T-helper 2 cell treated with Interferon-gamma antibody and Interleukin-4, amounts not matched to agents 5 μg/mL and 100 μg/mL, for 36 hours (primary cell): ENCODE measurements around the gene ADCY4.
A peak's percentile ranks its signal among the peaks of the same experiment; 100 is the strongest.

Source experiments
- DNase-seq: peaks from one replicate; pipeline ENCODE4 v3.0.0; 2021; ENCODE audit warnings: low spot score
- H3K27ac Mint-ChIP-seq: one replicate; pipeline ENCODE4 v1.8.0; 2021; ENCODE audit warnings: mild to moderate bottlenecking, mixed read lengths
- H3K27me3 Mint-ChIP-seq: one replicate; pipeline ENCODE4 v1.8.0; 2021; ENCODE audit warnings: low read depth, mixed read lengths
- H3K36me3 Mint-ChIP-seq: one replicate; pipeline ENCODE4 v1.8.0; 2021; ENCODE audit warnings: low read depth, mixed read lengths
- H3K4me1 Mint-ChIP-seq: one replicate; pipeline ENCODE4 v1.8.0; 2021; ENCODE audit warnings: low read depth, mixed read lengths
- H3K4me3 Mint-ChIP-seq: one replicate; pipeline ENCODE4 v1.8.0; 2022; ENCODE audit warnings: mild to moderate bottlenecking, moderate library complexity, mixed read lengths
- H3K9me3 Mint-ChIP-seq: one replicate; pipeline ENCODE4 v1.8.0; 2021; ENCODE audit warnings: mixed read lengths

The ADCY4 gene

GRCh38 chr14:24325963-24326362 lies 8.9 kb downstream of the ADCY4 start:
- Mint-ChIP-seq H3K4me1 (peaks cover 23% of the 10 kb centered on the region), H3K4me3 (no peak overlapping the region), H3K27ac (no peak overlapping the region), H3K36me3 (no peaks in the 10 kb centered on the region), H3K27me3 (no peaks in the 10 kb centered on the region), H3K9me3 (no peaks in the 10 kb centered on the region)
- DNase-seq = no peak

- peaks cover 21% of the 10 kb centered on the region for H3K4me1 Mint-ChIP-seq
- DNase-seq = no peak
- H3K4me3 Mint-ChIP-seq = no peak overlapping the region
- H3K27me3 Mint-ChIP-seq = peaks cover 4% of the 10 kb centered on the region
- no peak overlapping the region for H3K27ac Mint-ChIP-seq
- no peaks in the 10 kb centered on the region for H3K9me3 Mint-ChIP-seq
- no peaks in the 10 kb centered on the region for H3K36me3 Mint-ChIP-seq
Measured at GRCh38 chr14:24325041-24325530, 9.8 kb downstream of the ADCY4 start.

- no peak overlapping the region for H3K27ac Mint-ChIP-seq
- no peaks in the 10 kb centered on the region for H3K9me3 Mint-ChIP-seq
- no peak for DNase-seq
- H3K4me3 Mint-ChIP-seq = no peak overlapping the region
- peaks cover 16% of the 10 kb centered on the region for H3K4me1 Mint-ChIP-seq
- H3K36me3 Mint-ChIP-seq = no peaks in the 10 kb centered on the region
- peaks cover 5% of the 10 kb centered on the region for H3K27me3 Mint-ChIP-seq
Measured at GRCh38 chr14:24324024-24324423, 10.8 kb downstream of the ADCY4 start.

GRCh38 chr14:24323341-24323740 lies 11.5 kb downstream of the ADCY4 start:
- Mint-ChIP-seq H3K4me3 (no peak overlapping the region), H3K9me3 (no peaks in the 10 kb centered on the region), H3K4me1 (peaks cover 11% of the 10 kb centered on the region), H3K27ac (no peak overlapping the region), H3K36me3 (no peaks in the 10 kb centered on the region), H3K27me3 (peaks cover 5% of the 10 kb centered on the region)
- no peak for DNase-seq

DNA sequence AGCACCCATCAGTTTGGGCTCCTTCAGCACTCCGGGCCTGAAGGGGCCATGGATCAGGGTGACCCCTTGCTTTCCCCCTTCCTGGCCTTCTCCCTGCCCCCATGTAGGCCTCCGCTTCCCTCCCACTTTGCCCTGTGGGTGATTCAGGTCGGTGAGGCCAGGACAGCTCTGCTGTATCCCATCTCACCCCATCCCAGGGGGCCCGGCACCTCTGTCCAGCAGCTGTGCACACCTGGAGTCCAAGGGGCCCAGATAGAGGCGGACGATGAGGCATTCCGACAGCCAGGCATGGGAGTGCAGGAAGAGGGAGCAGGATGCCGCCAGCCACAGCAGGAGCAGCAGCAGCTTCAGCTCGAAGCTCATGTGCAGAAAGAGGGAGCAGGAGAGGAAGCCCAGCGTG lies 12.2 kb downstream of the ADCY4 start:
- Mint-ChIP-seq H3K9me3 (no peaks in the 10 kb centered on the region), H3K4me3 (no peak overlapping the region), H3K4me1 (peaks cover 14% of the 10 kb centered on the region), H3K27ac (no peak overlapping the region), H3K36me3 (no peaks in the 10 kb centered on the region), H3K27me3 (peaks cover 5% of the 10 kb centered on the region)
- DNase-seq = no peak

GRCh38 chr14:24321212-24321975 lies 13.5 kb downstream of the ADCY4 start:
- no peak for DNase-seq
- peaks cover 13% of the 10 kb centered on the region for H3K4me1 Mint-ChIP-seq
- H3K4me3 Mint-ChIP-seq = no peak overlapping the region
- peaks cover 6% of the 10 kb centered on the region for H3K36me3 Mint-ChIP-seq
- H3K9me3 Mint-ChIP-seq = no peaks in the 10 kb centered on the region
- no peak overlapping the region for H3K27ac Mint-ChIP-seq
- peaks cover 5% of the 10 kb centered on the region for H3K27me3 Mint-ChIP-seq

DNA sequence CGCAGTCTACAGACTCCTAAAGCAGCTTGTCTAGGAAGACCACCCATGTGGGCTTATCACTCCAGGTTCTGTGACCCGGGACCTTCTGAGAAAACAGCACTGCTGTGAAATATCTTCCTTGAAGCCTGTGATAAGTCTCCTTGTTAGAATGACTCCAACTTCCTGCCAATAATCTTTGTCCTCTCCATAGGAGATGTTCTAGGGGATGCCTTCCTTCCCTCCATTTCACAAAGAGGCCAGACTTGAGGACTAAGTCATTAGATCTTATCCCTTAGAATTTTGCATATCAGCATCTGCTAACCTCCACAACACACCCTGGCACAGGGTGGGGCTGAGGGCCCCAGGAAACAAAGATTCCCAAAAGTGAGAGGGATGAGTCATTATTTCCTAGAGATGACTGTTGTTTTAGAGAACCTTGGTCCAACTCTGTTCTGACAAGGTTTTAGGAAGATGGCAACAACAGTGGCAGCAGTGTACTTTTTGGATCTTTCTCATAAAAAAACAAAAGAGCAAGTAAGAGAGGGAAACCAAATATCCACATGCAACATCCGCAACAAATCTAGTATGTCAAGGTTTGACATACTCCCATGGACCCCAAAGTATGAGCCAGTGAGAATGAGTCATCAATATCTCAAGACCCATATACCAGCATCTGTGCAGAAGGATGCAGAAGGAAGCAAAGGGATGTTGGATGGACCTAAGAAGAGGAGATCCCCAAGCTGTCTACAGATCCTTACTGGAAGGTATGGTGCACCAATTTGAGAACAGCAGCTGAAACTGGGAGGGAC lies 17.5 kb downstream of the ADCY4 start:
- H3K4me1 Mint-ChIP-seq = peaks cover 40% of the 10 kb centered on the region
- peak overlapping the region; percentile 1 for H3K27ac Mint-ChIP-seq
- no peak for DNase-seq
- H3K36me3 Mint-ChIP-seq = peaks cover 23% of the 10 kb centered on the region
- H3K27me3 Mint-ChIP-seq = peaks cover 5% of the 10 kb centered on the region
- H3K4me3 Mint-ChIP-seq = no peak overlapping the region
- no peaks in the 10 kb centered on the region for H3K9me3 Mint-ChIP-seq

DNA sequence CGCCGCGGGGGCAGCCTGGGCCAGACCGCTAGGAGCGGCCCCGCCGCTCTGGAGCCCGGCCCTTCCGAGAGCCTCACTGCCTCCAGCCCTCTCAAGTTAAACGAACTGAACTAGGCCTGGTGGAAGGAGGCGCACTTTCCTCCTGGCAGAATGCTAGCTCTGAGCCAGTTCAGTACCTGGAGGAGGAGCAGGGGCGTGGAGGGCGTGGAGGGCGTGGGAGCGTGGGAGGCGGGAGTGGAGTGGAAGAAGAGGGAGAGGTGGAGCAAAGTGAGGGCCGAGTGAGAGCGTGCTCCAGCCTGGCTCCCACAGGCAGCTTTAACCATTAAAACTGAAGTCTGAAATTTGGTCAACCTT lies 18.3 kb downstream of the ADCY4 start:
- H3K4me3 Mint-ChIP-seq = no peak overlapping the region
- H3K4me1 Mint-ChIP-seq = peaks cover 46% of the 10 kb centered on the region

GRCh38 chr14:24315807-24316596 lies 18.9 kb downstream of the ADCY4 start:
- DNase-seq = no peak
- peaks cover 5% of the 10 kb centered on the region for H3K27me3 Mint-ChIP-seq
- peaks cover 28% of the 10 kb centered on the region for H3K36me3 Mint-ChIP-seq
- H3K4me1 Mint-ChIP-seq = peaks cover 46% of the 10 kb centered on the region
- no peak overlapping the region for H3K4me3 Mint-ChIP-seq
- no peaks in the 10 kb centered on the region for H3K9me3 Mint-ChIP-seq
- H3K27ac Mint-ChIP-seq = no peak overlapping the region

More for the DNA sequence above, 18.3 kb downstream of the ADCY4 start:
- peaks cover 5% of the 10 kb centered on the region for H3K27me3 Mint-ChIP-seq
- no peak overlapping the region for H3K27ac Mint-ChIP-seq
- H3K36me3 Mint-ChIP-seq = peaks cover 28% of the 10 kb centered on the region
- DNase-seq = no peak
- H3K9me3 Mint-ChIP-seq = no peaks in the 10 kb centered on the region

GRCh38 chr14:24315243-24315806 lies 19.5 kb downstream of the ADCY4 start:
- peaks cover 4% of the 10 kb centered on the region for H3K27me3 Mint-ChIP-seq
- no peak for DNase-seq
- H3K4me1 Mint-ChIP-seq = peaks cover 48% of the 10 kb centered on the region
- peak overlapping the region; percentile 20 for H3K4me3 Mint-ChIP-seq
- H3K27ac Mint-ChIP-seq = no peak overlapping the region
- peaks cover 28% of the 10 kb centered on the region for H3K36me3 Mint-ChIP-seq
- H3K9me3 Mint-ChIP-seq = no peaks in the 10 kb centered on the region

DNA sequence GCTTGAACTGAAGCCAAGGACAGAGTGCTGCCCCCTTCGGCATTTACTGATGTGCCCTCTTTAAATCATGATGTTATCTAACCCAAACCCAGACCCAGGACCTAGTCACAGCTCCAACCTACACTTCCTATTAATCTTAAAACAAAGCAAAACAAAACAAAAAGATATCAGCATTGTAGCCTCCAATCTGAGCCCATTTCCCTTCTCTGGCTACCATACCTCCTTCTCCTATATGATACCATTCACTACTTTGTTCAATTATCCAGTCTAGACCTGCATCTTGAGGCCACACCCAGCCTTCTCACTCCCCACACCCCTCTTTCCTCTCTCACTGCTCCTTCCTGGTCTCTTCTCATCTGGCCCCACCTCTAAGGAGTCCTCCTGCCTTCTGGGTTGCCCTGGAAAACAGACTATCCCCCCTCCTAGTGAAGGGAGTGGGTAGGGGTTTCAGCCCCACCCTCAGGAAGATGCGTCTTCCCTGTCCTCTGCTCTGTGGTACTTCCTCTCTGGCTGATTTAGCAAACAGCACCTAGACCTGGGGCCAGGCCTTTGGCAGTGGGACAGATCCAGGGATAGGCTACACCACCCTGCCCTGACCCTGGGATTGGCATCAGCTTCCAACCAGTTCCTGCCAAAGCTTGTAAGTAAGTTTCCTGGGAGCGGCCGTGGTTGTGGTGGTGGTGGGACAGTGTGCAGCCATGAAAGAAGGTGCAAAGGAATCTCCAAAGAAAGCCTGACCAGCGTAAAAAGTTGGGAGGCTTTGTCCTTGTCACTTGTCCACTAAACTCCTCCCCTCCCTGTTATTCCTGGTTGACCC lies 20.3 kb downstream of the ADCY4 start:
- peak overlapping the region; percentile 80 for H3K27ac Mint-ChIP-seq
- no peaks in the 10 kb centered on the region for H3K9me3 Mint-ChIP-seq
- H3K36me3 Mint-ChIP-seq = peaks cover 29% of the 10 kb centered on the region
- peaks cover 55% of the 10 kb centered on the region for H3K4me1 Mint-ChIP-seq
- H3K4me3 Mint-ChIP-seq = peak overlapping the region; percentile 87
- no peaks in the 10 kb centered on the region for H3K27me3 Mint-ChIP-seq
- DNase-seq = no peak

DNA sequence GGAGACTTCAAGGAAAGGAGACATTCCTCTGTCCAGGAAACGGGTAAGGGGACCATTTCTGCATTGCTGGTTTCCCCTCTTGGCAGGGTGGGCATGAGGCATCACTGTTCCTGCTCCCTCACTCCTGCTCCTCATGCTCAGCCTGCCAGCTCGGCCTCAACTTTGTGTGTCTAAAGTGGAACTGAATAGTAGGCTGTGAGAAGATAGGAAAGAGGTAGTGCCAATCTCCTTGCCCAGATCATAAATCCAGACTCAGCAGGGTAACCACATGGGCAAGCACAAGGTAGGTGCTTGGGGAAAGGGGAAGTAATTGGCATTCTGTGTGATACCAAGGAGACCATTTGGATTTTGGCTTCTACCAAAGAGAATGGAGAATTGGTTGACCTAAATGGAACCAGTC lies 21.0 kb downstream of the ADCY4 start:
- Mint-ChIP-seq H3K4me1 (peaks cover 62% of the 10 kb centered on the region), H3K36me3 (peaks cover 36% of the 10 kb centered on the region), H3K9me3 (no peaks in the 10 kb centered on the region), H3K4me3 (peak overlapping the region; percentile 87), H3K27me3 (no peaks in the 10 kb centered on the region), H3K27ac (peak overlapping the region; percentile 80)
- no peak for DNase-seq
